ENCODE results near the gene MGA.

DNA sequence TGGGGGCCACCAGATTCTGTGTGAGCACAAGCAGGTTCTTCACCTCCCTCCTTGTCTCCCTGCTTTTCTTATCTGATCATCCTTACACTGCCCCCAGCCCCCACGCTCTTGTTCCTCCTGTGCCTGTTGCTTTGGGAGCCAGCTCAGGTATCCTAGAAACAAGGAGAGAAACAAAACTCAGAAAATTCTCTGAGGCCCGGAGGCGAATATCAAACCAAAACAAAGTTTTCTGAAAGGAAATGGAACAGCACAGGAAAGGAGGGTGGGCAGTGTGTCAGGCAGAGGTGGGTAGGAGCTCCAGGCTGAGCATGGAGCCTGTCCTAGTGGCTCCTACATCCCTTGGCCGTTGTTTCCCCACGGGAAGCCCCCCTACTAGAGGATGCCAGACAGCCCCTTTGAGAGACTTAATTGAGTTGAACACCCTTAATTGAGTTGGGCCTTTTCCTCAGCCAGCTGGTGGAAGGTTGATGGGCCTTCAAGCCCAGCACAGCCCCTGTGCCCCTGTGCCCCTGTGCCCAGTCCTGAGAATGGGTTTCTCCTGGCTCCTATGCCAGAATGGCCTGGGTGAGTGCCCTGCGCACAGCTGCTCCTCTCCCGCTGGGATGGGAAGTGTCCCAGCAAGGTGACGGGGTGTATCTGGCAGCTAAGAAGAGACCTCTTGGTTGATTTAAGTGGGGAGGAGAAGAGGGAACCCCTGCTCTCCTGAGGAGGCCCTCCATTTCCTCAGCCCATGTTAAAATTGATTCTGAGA is 144.9 kb downstream of the MGA start:
- TF ChIP-seq, protein P1, sequence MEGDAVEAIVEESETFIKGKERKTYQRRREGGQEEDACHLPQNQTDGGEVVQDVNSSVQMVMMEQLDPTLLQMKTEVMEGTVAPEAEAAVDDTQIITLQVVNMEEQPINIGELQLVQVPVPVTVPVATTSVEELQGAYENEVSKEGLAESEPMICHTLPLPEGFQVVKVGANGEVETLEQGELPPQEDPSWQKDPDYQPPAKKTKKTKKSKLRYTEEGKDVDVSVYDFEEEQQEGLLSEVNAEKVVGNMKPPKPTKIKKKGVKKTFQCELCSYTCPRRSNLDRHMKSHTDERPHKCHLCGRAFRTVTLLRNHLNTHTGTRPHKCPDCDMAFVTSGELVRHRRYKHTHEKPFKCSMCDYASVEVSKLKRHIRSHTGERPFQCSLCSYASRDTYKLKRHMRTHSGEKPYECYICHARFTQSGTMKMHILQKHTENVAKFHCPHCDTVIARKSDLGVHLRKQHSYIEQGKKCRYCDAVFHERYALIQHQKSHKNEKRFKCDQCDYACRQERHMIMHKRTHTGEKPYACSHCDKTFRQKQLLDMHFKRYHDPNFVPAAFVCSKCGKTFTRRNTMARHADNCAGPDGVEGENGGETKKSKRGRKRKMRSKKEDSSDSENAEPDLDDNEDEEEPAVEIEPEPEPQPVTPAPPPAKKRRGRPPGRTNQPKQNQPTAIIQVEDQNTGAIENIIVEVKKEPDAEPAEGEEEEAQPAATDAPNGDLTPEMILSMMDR (IDR thresholded peaks at IDR 0.05; ENCODE audit: insufficient read depth, low read depth, low read length), result no peak
- no peak for TF ChIP-seq EZH2 (IDR thresholded peaks at IDR 0.05; ENCODE audit: insufficient read depth, low read length)

Data from astrocyte (in vitro differentiated cells and primary cell).